ENCODE measurements around the gene FNDC3B. TPM values are rescaled to one million over a fixed set of nuclear protein-coding genes. Genes with fewer than 3 reads are reported as not detected.
A peak's percentile ranks its signal among the peaks of the same experiment; 100 is the strongest.

The FNDC3B gene
- total RNA-seq, 1 donor from 2014 or later: 79.2 TPM

- H3K36me3 Mint-ChIP-seq: peaks cover 25% of the 10 kb centered on the region
These were observed 105.8 kb downstream of the FNDC3B start for GRCh38 chr3:172145031-172145686.

DNA sequence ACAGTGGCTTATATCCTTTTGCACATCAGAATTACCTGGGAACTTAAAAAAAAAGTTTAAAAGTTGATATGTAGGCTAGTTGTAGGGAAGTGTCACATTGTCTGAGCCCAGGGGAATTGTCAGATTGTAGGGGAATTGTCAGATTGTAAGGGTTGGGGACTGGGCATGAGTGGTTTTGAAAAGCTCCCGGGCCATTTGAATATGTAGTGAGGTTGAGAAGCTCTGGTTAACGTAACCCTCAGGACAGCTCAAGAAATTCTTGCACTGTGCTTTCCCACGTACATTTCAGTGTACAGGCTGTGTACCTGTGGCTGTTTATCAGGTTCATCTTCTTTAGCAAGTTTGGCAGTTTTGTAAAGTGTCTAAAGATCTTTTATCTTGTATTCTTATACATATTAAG lies 107.0 kb downstream of the FNDC3B start:
- H3K4me3 Mint-ChIP-seq: no peak overlapping the region

More at GRCh38 chr3:172145031-172145686, 105.8 kb downstream of the FNDC3B start:
- Mint-ChIP-seq H3K27me3 (no peaks in the 10 kb centered on the region), H3K27ac (peak overlapping the region; percentile 12), H3K4me1 (ENCODE audit: unreplicated experiment) (peaks cover 60% of the 10 kb centered on the region), H3K4me3 (no peak overlapping the region), H3K9me3 (peaks cover 4% of the 10 kb centered on the region)
- DNase-seq (ENCODE audit: extremely low spot score, unreplicated experiment): no peak
- TF ChIP-seq, protein P1, sequence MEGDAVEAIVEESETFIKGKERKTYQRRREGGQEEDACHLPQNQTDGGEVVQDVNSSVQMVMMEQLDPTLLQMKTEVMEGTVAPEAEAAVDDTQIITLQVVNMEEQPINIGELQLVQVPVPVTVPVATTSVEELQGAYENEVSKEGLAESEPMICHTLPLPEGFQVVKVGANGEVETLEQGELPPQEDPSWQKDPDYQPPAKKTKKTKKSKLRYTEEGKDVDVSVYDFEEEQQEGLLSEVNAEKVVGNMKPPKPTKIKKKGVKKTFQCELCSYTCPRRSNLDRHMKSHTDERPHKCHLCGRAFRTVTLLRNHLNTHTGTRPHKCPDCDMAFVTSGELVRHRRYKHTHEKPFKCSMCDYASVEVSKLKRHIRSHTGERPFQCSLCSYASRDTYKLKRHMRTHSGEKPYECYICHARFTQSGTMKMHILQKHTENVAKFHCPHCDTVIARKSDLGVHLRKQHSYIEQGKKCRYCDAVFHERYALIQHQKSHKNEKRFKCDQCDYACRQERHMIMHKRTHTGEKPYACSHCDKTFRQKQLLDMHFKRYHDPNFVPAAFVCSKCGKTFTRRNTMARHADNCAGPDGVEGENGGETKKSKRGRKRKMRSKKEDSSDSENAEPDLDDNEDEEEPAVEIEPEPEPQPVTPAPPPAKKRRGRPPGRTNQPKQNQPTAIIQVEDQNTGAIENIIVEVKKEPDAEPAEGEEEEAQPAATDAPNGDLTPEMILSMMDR (conservative IDR thresholded peaks at IDR 0.05): no peak

DNA sequence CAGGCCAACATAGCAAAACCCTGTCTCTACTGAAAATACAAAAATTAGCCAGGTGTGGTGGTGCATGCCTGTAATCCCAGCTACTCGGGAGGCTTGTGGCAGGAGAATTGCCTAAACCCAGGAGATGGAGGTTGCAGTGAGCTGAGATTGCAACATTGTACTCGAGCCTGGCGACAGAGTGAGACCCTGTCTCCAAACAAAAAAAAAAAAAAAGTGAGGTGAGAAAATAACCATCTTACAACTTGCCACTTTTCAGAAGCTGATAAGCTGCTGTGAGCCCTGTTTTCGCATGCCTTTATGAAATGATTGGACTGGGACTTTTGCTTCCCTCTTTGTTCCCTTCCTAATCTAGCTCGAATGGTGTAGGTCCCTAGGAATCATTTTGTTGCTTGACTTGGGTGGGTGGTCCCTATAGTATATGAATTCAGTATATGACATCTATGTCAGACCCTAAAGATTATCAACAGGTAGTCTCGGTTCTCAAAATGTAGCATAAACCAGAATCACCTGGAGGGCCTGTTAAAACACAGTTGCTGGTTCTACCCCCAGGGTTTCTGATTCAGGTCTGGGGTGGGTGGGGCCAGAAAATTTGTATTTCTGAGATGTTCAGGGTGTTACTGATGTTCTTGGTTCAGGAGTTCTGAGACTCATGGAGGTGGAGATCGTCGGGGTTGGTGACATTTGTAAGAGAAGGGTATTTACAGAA lies 107.9 kb downstream of the FNDC3B start:
- Mint-ChIP-seq H3K36me3 (peaks cover 29% of the 10 kb centered on the region), H3K27me3 (no peaks in the 10 kb centered on the region), H3K27ac (peak overlapping the region; percentile 43), H3K4me1 (ENCODE audit: unreplicated experiment) (peaks cover 52% of the 10 kb centered on the region), H3K9me3 (peaks cover 4% of the 10 kb centered on the region), H3K4me3 (no peak overlapping the region)
- TF ChIP-seq, protein P1 (conservative IDR thresholded peaks at IDR 0.05): no peak
- no peak for DNase-seq (ENCODE audit: extremely low spot score, unreplicated experiment)

More for the DNA sequence above, 107.0 kb downstream of the FNDC3B start:
- DNase-seq (ENCODE audit: extremely low spot score, unreplicated experiment): no peak
- Mint-ChIP-seq H3K9me3 (peaks cover 4% of the 10 kb centered on the region), H3K27ac (no peak overlapping the region), H3K4me1 (ENCODE audit: unreplicated experiment) (peaks cover 53% of the 10 kb centered on the region), H3K36me3 (peaks cover 29% of the 10 kb centered on the region), H3K27me3 (no peaks in the 10 kb centered on the region)
- TF ChIP-seq, protein P1 (conservative IDR thresholded peaks at IDR 0.05): no peak

GRCh38 chr3:172148241-172148640 lies 108.9 kb downstream of the FNDC3B start:
- Mint-ChIP-seq H3K4me1 (ENCODE audit: unreplicated experiment) (peaks cover 58% of the 10 kb centered on the region), H3K4me3 (no peak overlapping the region), H3K27ac (peak overlapping the region; percentile 29), H3K27me3 (no peaks in the 10 kb centered on the region), H3K9me3 (peaks cover 4% of the 10 kb centered on the region), H3K36me3 (peaks cover 29% of the 10 kb centered on the region)
- TF ChIP-seq, protein P1 (conservative IDR thresholded peaks at IDR 0.05): no peak
- DNase-seq (ENCODE audit: extremely low spot score, unreplicated experiment): no peak

DNA sequence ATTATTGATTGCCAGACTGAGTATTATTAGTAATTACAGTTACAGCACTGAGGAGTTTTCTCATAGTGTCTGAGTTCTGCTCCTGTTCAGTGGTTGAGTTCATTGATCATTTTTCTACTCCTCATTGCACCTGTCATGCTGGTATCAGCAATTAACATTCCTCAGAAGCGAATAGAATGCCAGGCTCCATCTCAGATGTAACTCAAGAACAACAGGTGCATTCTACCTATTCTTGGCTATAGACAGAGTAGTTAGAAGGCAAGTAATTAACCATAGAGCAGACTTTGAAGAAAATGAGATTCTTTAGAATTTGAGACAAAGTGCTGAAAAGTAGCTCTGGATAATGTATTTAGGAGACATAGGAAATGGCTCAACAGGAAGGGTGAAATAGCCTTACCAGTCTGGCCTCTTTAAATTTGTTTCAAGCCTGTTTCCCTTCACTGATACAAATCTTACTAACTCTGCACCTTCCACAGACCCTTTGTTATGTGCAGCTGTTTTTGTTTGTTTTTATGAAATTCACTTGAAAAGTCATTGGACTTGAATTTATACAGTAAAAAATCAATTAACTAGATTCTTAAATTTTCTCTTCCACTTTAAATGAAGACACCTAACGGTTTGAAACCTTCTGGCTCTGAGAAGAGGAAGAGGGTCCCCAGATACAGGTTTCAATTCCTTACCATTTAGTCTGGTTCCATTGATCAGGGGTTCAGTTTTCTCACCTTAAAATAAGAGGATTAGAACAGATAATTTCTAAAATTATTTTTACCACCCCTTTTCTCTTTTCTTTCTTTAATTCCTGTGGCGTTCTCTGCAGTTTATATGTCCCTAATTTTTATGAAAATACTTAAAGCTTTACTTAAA lies 109.6 kb downstream of the FNDC3B start:
- Mint-ChIP-seq H3K9me3 (peaks cover 4% of the 10 kb centered on the region), H3K27ac (peak overlapping the region; percentile 29), H3K27me3 (no peaks in the 10 kb centered on the region), H3K4me1 (ENCODE audit: unreplicated experiment) (peaks cover 64% of the 10 kb centered on the region), H3K4me3 (no peak overlapping the region), H3K36me3 (peaks cover 29% of the 10 kb centered on the region)
- no peak for DNase-seq (ENCODE audit: extremely low spot score, unreplicated experiment)
- TF ChIP-seq, protein P1 (conservative IDR thresholded peaks at IDR 0.05): no peak

Data from type B pancreatic cell (in vitro differentiated cells).